Inferior parietal cortex (tissue), 1 donor: ENCODE data around the gene SOX6.
A peak's percentile ranks its signal among the peaks of the same experiment; 100 is the strongest.

Experiments
- DNase-seq: peaks from one replicate; pipeline ENCODE4 v3.0.0-alpha.2; 2016; ENCODE audit errors: extremely low spot score

SOX6 gene

DNA sequence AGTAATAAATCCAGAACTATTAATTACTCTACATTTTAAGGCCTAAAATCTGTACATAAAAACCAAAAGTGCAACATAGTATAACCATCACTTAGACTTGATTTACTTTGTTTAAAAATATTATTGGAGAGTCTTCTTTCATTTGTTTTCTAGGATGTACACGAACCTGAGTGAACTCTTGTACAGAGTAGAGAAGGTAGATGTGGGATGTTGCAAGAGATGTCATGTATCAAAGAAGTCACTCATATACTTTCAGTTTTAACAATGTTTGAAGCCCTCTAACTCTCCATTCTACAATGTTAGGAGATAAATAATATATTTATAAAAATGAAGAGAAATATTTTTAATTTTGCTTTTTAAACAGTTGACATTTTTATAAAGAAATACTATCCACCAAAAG lies 38.6 kb downstream of the SOX6 start:
- DNase-seq: no peak

GRCh38 chr11:16313846-16314245 lies 42.5 kb downstream of the SOX6 start:
- no peak for DNase-seq

DNA sequence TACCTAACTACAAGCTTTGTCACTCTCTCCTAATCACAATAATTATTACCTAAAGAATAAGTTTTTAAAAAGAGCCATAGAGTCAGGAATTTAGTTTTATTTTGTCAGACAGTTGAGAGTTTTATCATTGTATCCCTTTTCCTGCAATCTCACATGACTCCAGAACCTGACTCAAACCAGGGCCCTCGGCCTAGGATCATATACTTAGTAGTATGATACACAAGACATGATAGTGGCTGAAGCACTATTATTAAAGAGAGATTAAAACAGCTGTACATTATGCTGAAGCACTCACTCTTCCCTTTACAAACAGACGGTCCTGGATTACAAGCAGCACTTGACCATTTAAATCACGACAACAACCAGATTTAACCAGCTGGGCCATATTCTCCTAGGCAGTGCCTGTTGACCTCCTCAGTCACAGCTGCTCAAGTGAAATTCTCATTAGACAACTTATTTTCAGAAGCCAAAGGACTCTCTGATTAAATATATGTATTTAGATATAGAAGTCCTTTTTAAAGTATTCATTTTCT lies 44.0 kb downstream of the SOX6 start:
- DNase-seq: no peak

DNA sequence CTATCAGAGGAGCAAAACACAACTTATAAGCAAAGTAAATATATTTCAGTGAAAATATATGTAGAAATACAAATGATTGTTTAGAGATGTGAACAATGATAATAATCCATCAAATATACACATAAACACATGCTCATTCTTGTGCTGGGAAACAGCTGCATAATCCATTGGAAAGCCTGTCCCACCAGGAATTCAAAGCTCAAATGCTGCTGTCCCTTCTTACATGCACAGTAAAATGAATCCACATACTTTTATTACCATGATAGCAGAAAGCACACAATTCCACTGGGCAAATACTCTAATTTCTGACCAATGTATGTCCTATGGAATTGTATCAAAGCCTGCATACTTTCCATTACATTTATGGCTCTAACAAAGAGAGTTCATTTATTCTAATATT lies 44.5 kb downstream of the SOX6 start:
- DNase-seq: no peak

DNA sequence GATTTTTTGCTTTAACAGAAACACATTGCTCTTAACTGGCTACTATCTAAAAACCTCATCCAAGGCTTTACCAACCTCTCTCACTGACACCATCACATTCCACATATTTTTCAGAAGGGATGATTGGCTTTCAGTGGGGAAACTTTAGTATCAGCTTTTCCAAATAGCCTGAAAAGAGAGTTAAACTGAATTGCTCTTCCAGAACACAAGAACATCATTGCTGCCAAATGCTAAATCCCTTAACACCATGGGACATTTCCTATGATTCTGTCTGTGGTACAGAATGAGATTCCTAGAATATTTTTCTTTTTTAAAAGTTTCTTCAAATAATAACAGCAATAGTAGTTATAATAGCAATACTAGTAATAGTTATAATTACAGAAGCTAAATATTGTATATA lies 45.4 kb downstream of the SOX6 start:
- no peak for DNase-seq

DNA sequence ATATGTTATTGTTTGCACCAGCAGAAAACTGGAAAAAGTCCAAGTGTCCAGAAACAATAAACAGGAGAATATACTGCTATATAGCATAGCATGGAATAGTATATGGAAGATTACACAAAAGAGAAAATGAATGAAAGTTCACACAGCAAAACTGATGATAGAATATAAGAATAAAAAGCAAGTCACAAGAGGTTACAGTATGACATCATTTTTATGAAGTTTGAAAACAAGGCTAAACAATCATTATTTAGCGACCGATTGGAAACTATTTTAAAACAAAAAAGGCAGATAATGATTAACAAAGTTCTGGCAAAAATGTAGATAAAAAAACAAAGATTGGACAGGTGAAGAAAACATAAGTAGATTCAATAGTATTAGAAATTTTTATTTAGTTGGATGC lies 47.1 kb downstream of the SOX6 start:
- no peak for DNase-seq

DNA sequence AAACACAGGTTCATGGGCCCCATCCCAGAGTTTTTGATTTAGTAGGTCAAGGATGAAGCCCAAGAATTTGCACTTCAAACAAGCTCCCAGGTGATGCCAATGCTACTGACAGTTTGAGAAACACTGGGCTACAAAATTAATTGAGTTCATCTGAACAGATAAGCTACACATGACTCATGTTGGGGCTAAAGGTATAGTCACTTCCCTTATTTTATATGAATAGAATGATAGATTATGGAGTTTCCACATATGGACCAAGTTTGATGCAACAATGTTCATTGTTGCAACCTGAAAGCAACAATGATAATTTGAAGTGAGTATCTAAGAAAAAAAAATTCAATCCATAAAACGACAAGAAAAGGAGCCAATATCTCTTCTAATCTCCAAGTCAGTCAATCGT lies 54.9 kb downstream of the SOX6 start:
- no peak for DNase-seq

- DNase-seq: no peak
Observed at GRCh38 chr11:16299884-16300782, 56.2 kb downstream of the SOX6 start.

DNA sequence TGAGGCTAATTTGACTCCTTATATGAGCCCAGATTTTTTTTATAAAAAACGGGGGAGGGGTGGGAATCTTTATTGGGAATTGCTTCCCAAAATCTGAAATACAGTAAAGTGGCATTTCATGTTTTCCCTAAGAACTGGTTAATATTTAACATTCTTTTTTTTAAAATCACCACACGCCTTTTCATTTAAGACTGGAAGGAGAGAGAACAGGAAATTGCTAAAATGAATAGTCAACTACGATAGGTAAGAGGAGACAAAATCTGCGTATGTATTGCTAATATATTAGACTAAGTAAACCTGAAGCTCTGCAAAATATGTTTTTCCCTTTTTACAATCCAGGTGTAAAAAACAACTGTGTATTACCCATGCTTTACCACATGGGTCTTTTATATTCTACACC lies 57.0 kb downstream of the SOX6 start:
- no peak for DNase-seq

- DNase-seq: no peak
Observed at GRCh38 chr11:16297332-16297731, 59.0 kb downstream of the SOX6 start.

DNA sequence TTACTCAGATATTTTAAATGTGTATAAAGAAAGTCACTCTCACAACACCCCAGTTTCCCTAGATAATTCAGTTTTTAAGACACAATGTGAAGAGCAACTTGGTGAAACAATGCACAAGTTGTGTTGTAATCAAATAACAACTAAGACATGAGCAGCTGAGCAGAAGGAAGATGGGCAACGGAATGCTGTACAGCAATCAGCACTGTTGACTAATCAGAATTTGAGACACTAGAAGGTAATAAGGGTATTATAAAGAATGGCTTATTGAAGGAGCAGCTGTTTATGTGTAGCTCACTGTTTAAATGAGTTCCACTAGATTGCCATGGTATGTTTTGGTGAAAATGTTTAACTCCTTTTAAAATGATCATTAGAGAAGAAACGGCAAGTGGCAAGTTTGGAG lies 60.1 kb downstream of the SOX6 start:
- no peak for DNase-seq

DNA sequence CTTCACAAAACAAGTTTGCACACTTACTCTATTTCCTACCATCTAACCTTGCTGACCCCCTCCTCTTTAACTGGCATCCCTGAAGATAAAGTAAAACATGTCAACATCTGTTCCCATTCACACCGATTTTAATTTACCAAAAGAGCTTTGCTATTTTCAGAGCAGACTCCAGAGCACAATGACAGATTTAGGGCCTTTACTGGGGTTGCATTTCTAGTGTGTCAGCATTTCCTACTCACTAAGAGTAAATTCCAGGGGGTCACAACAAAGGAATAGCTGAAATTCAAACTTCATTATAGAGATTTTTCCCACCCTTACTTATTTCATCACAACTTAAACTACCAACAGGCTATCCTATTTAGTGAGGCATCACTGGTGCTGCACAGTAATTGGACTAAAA lies 60.8 kb downstream of the SOX6 start:
- DNase-seq: no peak

- no peak for DNase-seq
Observed at GRCh38 chr11:16293204-16293681, 63.1 kb downstream of the SOX6 start.

GRCh38 chr11:16292167-16292859 lies 64.0 kb downstream of the SOX6 start:
- no peak for DNase-seq

- no peak for DNase-seq
Observed at GRCh38 chr11:16291729-16292128, 64.6 kb downstream of the SOX6 start.

- DNase-seq: no peak
Observed at GRCh38 chr11:16289541-16289940, 66.8 kb downstream of the SOX6 start.

DNA sequence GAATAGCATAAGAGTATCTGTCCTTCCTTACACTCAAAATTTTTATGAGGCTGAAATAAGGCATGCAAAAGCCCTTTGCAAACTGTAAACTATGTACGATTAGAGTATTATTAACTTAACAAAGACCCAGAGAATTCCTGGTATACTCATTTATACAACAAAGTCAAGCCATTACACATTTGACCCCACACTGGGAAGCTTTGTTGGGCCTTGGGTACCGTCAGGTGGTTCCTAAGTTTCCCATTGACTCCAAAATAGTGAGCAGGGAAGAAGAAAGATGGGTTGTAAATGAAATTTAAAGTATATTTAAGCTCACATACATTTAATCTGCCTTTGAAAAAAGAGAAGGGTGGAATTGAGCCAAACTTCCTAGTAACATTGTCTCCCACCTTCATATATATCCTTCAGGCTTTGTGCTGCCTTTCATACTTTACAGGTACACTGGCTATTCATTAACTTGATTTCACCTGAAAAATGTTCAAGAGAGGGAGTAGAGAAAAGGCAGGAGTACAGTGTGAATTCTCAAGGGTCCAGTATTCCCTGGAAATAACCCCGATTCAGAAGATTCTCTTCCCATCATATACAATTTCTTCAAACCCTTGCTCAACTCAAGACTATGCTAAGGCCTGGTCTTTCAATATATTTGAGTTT lies 68.6 kb downstream of the SOX6 start:
- DNase-seq: no peak

GRCh38 chr11:16286095-16286494 lies 70.3 kb downstream of the SOX6 start:
- DNase-seq: no peak

- peak; percentile 27 for DNase-seq
Observed at GRCh38 chr11:16280256-16280682, 76.1 kb downstream of the SOX6 start.

DNA sequence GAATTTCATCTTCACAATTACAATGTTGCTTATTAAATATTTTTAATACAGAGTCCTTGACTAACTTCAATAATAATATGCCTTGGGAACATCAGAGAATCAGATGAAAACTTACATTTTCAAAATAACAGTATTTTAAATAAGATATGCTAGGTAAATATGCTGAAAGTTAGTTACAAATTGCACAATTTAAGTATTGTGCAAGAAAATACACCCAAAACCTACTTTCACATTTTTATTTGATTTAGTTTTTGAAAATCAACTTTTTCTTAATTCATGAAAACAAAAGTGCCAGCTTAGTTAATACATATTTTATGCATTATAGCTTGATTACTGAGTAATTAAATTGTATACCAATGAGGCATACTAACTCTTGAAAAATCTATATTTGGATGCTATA lies 76.8 kb downstream of the SOX6 start:
- no peak for DNase-seq

- no peak for DNase-seq
Observed at GRCh38 chr11:16278979-16279378, 77.4 kb downstream of the SOX6 start.

- DNase-seq: no peak
Observed at GRCh38 chr11:16278273-16278672, 78.1 kb downstream of the SOX6 start.
